ENCODE measurements around the gene CPED1.

- no peak for TF ChIP-seq CTCF (IDR thresholded peaks at IDR 0.05)
- TF ChIP-seq POLR2A (IDR thresholded peaks at IDR 0.05), result no peak
Measured at GRCh38 chr7:121334376-121334775, 345.9 kb downstream of the CPED1 start.

All from body of pancreas (tissue), 4 donors.